ENCODE data around the gene CDK13. TPM values are rescaled to one million over a fixed set of nuclear protein-coding genes. Genes with fewer than 3 reads are reported as not detected.
A peak's percentile ranks its signal among the peaks of the same experiment; 100 is the strongest.

The CDK13 gene
- total and polyA plus RNA-seq, 7 experiments from 2014 or later, result 26.3 to 117 (median 105) TPM

- Histone ChIP-seq H3K4me1 (ENCODE audit: control insufficient read depth in 2 of 2, insufficient read depth in 2 of 2, low read length in 2 of 2) (peaks cover 32 to 40% of the 10 kb centered on the region in 2 donors), H3K9me3 (ENCODE audit: control insufficient read depth in 2 of 3, low read length in 3 of 3) (no peaks in the 10 kb centered on the region), H3K4me3 (ENCODE audit: low read length) (no peak overlapping the region), H3K27me3 (ENCODE audit: control insufficient read depth in 2 of 2, insufficient read depth in 2 of 2, low read length in 2 of 2) (no peaks in the 10 kb centered on the region), H3K27ac (ENCODE audit: low read depth, low read length) (peak overlapping the region; percentile 35), H3K36me3 (ENCODE audit: control insufficient read depth in 2 of 3, insufficient read depth in 3 of 3, low read length in 3 of 3) (no peaks in the 10 kb centered on the region)
- intact Hi-C loops (cut with micrococcal nuclease), result loop anchor here in 1 of 2 donors (1.0 to 2.0 kb wide), 2 partner anchors 10 to 29 kb away; partner anchors contain the start of gene CDK13
- Mint-ChIP-seq H3K27me3 (no peaks in the 10 kb centered on the region), H3K27ac (no peak overlapping the region), H3K36me3 (peaks cover 0 to 6% (median 4%) of the 10 kb centered on the region in 5 donors), H3K9me3 (peaks cover 0 to 4% (median 0%) of the 10 kb centered on the region in 11 donors), H3K4me3 (no peak overlapping the region), H3K4me1 (peaks cover 5 to 21% (median 20%) of the 10 kb centered on the region in 7 donors)
- POLR2A ChIA-PET, result interaction anchor here (0.8 to 2.0 kb wide), 5 partner anchors 17 to 31 kb away, joined by 3 to 7 read pairs (median 5); partner anchors contain the start of gene CDK13
- ATAC-seq (peak; percentile 81), DNase-seq (peak in 7 of 9 donors; percentile 18 to 54 (median 39))
- CTCF ChIA-PET, result no interaction called here
Measured at GRCh38 chr7:39979406-39980073, 29.5 kb downstream of the CDK13 start.

GRCh38 chr7:39985398-39985918 lies 35.4 kb downstream of the CDK13 start:
- H3K36me3 Mint-ChIP-seq, result peaks cover 0 to 19% (median 17%) of the 10 kb centered on the region in 5 donors
- peaks cover 30 to 71% (median 57%) of the 10 kb centered on the region in 7 donors for H3K4me1 Mint-ChIP-seq
- no peaks in the 10 kb centered on the region for H3K9me3 ChIP-seq (ENCODE audit: control insufficient read depth in 2 of 3, low read length in 3 of 3)
- H3K4me3 ChIP-seq (ENCODE audit: low read length), result no peak overlapping the region
- H3K4me3 Mint-ChIP-seq, result peak overlapping the region in 4 of 10 donors; percentile 12 to 50 (median 40)
- CTCF ChIA-PET, result interaction anchor here (0.6 to 1.0 kb wide), 3 partner anchors 12 to 1618 kb away, joined by 3 to 8 read pairs (median 4); no protein-coding TSS in a partner anchor
- peaks cover 4 to 30% of the 10 kb centered on the region in 2 donors for H3K4me1 ChIP-seq (ENCODE audit: control insufficient read depth in 2 of 2, insufficient read depth in 2 of 2, low read length in 2 of 2)
- H3K27ac ChIP-seq (ENCODE audit: low read depth, low read length), result no peak overlapping the region
- H3K27me3 ChIP-seq (ENCODE audit: control insufficient read depth in 2 of 2, insufficient read depth in 2 of 2, low read length in 2 of 2), result no peaks in the 10 kb centered on the region
- H3K27me3 Mint-ChIP-seq, result no peaks in the 10 kb centered on the region
- ATAC-seq (peak; percentile 37), DNase-seq (no peak)
- peak overlapping the region in 8 of 9 donors; percentile 47 to 90 (median 82) for H3K27ac Mint-ChIP-seq
- H3K9me3 Mint-ChIP-seq, result peaks cover 0 to 2% (median 0%) of the 10 kb centered on the region in 11 donors
- intact Hi-C loops (cut with micrococcal nuclease), result no loop called here
- POLR2A ChIA-PET, result interaction anchor here (0.9 kb wide), 1 partner anchor 35 kb away, joined by 3 read pairs; the partner anchor contains the start of gene CDK13
- peaks cover 0 to 2% (median 0%) of the 10 kb centered on the region in 3 experiments for H3K36me3 ChIP-seq (ENCODE audit: control insufficient read depth in 2 of 3, insufficient read depth in 3 of 3, low read length in 3 of 3)

- intact Hi-C loops (cut with micrococcal nuclease), result loop anchor here in 1 of 2 donors (1.0 to 2.0 kb wide), 3 partner anchors 19 to 91 kb away; no protein-coding TSS in a partner anchor
- H3K27me3 Mint-ChIP-seq, result no peaks in the 10 kb centered on the region
- peaks cover 4 to 28% of the 10 kb centered on the region in 2 donors for H3K4me1 ChIP-seq (ENCODE audit: control insufficient read depth in 2 of 2, insufficient read depth in 2 of 2, low read length in 2 of 2)
- no peaks in the 10 kb centered on the region for H3K27me3 ChIP-seq (ENCODE audit: control insufficient read depth in 2 of 2, insufficient read depth in 2 of 2, low read length in 2 of 2)
- peak in 7 of 9 donors; percentile 62 to 83 (median 76) for DNase-seq
- POLR2A ChIA-PET, result interaction anchor here (0.7 to 2.4 kb wide), 4 partner anchors 13 to 39 kb away, joined by 3 to 19 read pairs (median 4); partner anchors contain the start of gene CDK13
- H3K9me3 ChIP-seq (ENCODE audit: control insufficient read depth in 2 of 3, low read length in 3 of 3), result no peaks in the 10 kb centered on the region
- CTCF ChIA-PET, result interaction anchor here (0.7 to 2.1 kb wide), 5 partner anchors 27 to 92 kb away, joined by 3 to 5 read pairs (median 4); partner anchors contain the start of gene CDK13
- ATAC-seq, result peak; percentile 86
- peaks cover 0 to 21% (median 17%) of the 10 kb centered on the region in 5 donors for H3K36me3 Mint-ChIP-seq
- H3K27ac ChIP-seq (ENCODE audit: low read depth, low read length), result peak overlapping the region; percentile 46
- no peak overlapping the region for H3K4me3 ChIP-seq (ENCODE audit: low read length)
- H3K4me3 Mint-ChIP-seq, result peak overlapping the region in 9 of 10 donors; percentile 19 to 68 (median 49)
- peaks cover 0 to 2% (median 0%) of the 10 kb centered on the region in 11 donors for H3K9me3 Mint-ChIP-seq
- peaks cover 34 to 75% (median 57%) of the 10 kb centered on the region in 7 donors for H3K4me1 Mint-ChIP-seq
- H3K36me3 ChIP-seq (ENCODE audit: control insufficient read depth in 2 of 3, insufficient read depth in 3 of 3, low read length in 3 of 3), result peaks cover 0 to 7% (median 0%) of the 10 kb centered on the region in 3 experiments
- H3K27ac Mint-ChIP-seq, result peak overlapping the region; percentile 15 to 93 (median 84)
Measured at GRCh38 chr7:39987641-39988347, 37.7 kb downstream of the CDK13 start.

GRCh38 chr7:40000734-40001315 lies 50.8 kb downstream of the CDK13 start:
- intact Hi-C loops (cut with micrococcal nuclease), result no loop called here
- peaks cover 3 to 21% (median 10%) of the 10 kb centered on the region in 5 donors for H3K36me3 Mint-ChIP-seq
- H3K4me3 Mint-ChIP-seq, result no peak overlapping the region

GRCh38 chr7:40001649-40002048 lies 51.6 kb downstream of the CDK13 start:
- peaks cover 5 to 21% (median 13%) of the 10 kb centered on the region in 5 donors for H3K36me3 Mint-ChIP-seq
- no peak for ATAC-seq
- intact Hi-C loops (cut with micrococcal nuclease), result no loop called here

More at GRCh38 chr7:40000734-40001315, 50.8 kb downstream of the CDK13 start:
- Mint-ChIP-seq H3K27ac (no peak overlapping the region), H3K27me3 (no peaks in the 10 kb centered on the region), H3K9me3 (no peaks in the 10 kb centered on the region), H3K4me1 (peaks cover 0 to 17% (median 5%) of the 10 kb centered on the region in 7 donors)
- DNase-seq (no peak), ATAC-seq (no peak)
- H3K27me3 ChIP-seq (ENCODE audit: control insufficient read depth in 2 of 2, insufficient read depth in 2 of 2, low read length in 2 of 2), result no peaks in the 10 kb centered on the region
- no peak overlapping the region for H3K27ac ChIP-seq (ENCODE audit: low read depth, low read length)
- no peaks in the 10 kb centered on the region for H3K4me1 ChIP-seq (ENCODE audit: control insufficient read depth in 2 of 2, insufficient read depth in 2 of 2, low read length in 2 of 2)
- ChIA-PET CTCF (interaction anchor here (0.9 kb wide), 1 partner anchor 105 kb away, joined by 3 read pairs; no protein-coding TSS in a partner anchor), POLR2A (interaction anchor here (0.6 to 0.7 kb wide), 3 partner anchors 13 to 265 kb away, joined by 3 read pairs; no protein-coding TSS in a partner anchor)
- H3K36me3 ChIP-seq (ENCODE audit: control insufficient read depth in 2 of 3, insufficient read depth in 3 of 3, low read length in 3 of 3), result peaks cover 0 to 13% (median 3%) of the 10 kb centered on the region in 3 experiments
- H3K9me3 ChIP-seq (ENCODE audit: control insufficient read depth in 2 of 3, low read length in 3 of 3), result no peaks in the 10 kb centered on the region
- no peak overlapping the region for H3K4me3 ChIP-seq (ENCODE audit: low read length)

More at GRCh38 chr7:40001649-40002048, 51.6 kb downstream of the CDK13 start:
- Histone ChIP-seq H3K4me3 (ENCODE audit: low read length) (no peak overlapping the region), H3K27me3 (ENCODE audit: control insufficient read depth in 2 of 2, insufficient read depth in 2 of 2, low read length in 2 of 2) (no peaks in the 10 kb centered on the region), H3K27ac (ENCODE audit: low read depth, low read length) (no peak overlapping the region), H3K4me1 (ENCODE audit: control insufficient read depth in 2 of 2, insufficient read depth in 2 of 2, low read length in 2 of 2) (no peaks in the 10 kb centered on the region), H3K9me3 (ENCODE audit: control insufficient read depth in 2 of 3, low read length in 3 of 3) (no peaks in the 10 kb centered on the region), H3K36me3 (ENCODE audit: control insufficient read depth in 2 of 3, insufficient read depth in 3 of 3, low read length in 3 of 3) (peaks cover 0 to 15% (median 3%) of the 10 kb centered on the region in 3 experiments)
- no peak overlapping the region for H3K4me3 Mint-ChIP-seq
- H3K4me1 Mint-ChIP-seq, result peaks cover 0 to 20% (median 5%) of the 10 kb centered on the region in 7 donors
- H3K27ac Mint-ChIP-seq, result no peak overlapping the region
- no peaks in the 10 kb centered on the region for H3K27me3 Mint-ChIP-seq
- no peak for DNase-seq
- ChIA-PET POLR2A (interaction anchor here (0.7 kb wide), 1 partner anchor 266 kb away, joined by 3 read pairs; no protein-coding TSS in a partner anchor), CTCF (no interaction called here)
- no peaks in the 10 kb centered on the region for H3K9me3 Mint-ChIP-seq

Data from naive thymus-derived CD4-positive, alpha-beta T cell (primary cell).